ENCODE data around the gene ANKRD23. TPM values are rescaled to one million over a fixed set of nuclear protein-coding genes. Genes with fewer than 3 reads are reported as not detected.

Gene ANKRD23
- total and polyA plus RNA-seq, 3 donors from 2014 or later, result 5.3 to 7.5 (median 6.8) TPM

DNA sequence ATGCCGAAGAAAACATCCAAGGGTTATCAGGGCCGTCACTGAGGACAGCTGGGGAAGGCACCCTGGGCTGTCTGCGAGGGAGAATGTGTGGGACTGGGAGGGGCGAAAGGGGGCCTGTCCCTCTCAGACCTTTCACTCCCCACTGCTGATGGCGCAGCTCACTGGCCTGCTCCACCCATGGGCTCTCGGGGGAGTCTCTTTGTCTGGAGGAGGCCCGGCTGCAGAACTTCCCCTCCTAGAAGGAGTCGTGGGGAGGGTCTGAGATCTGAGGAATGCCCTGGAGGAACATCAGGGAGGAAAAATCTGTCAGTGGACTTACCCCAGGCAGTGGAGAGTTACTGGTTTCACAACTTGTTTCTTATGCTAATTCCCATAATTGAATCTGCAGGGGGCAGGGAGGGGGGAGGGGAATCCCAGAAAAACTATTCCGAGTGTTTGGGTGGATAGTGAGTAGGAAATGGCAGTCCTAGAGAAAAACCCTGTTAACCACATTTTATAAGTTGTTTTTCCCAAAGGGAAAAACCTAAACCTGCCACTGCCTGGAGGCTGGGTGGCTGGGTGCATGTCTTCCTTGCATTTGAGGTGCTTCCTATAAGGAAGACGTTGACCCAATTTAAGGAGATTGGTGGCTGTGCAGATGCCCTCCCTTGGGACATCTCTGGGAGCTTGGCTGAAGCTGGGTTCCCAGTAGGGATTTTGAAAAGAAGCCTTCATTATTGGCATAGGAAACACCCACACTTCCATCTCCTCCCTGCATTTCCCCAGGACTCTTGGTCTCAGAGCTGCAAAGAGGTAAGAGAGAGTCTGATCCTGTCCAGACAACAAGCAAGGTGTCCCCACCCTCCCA is 37.8 kb upstream of the ANKRD23 start:
- Histone ChIP-seq H3K27ac (no peak overlapping the region), H3K27me3 (no peaks in the 10 kb centered on the region), H3K36me3 (ENCODE audit: low read depth, missing control alignments) (no peaks in the 10 kb centered on the region), H3K4me1 (peaks cover 5% of the 10 kb centered on the region), H3K4me3 (no peak overlapping the region), H3K9me3 (no peaks in the 10 kb centered on the region)
- intact Hi-C loops (cut with DNase I; ENCODE audit: low total_unique reads), result no loop called here
- DNase-seq, result no peak
- 72 to 75% methylated on average over 9 to 10 of the region's 10 CpGs for WGBS, 2 donors
- no peak for TF ChIP-seq POLR2A (IDR thresholded peaks at IDR 0.05)
- TF ChIP-seq, protein P1, sequence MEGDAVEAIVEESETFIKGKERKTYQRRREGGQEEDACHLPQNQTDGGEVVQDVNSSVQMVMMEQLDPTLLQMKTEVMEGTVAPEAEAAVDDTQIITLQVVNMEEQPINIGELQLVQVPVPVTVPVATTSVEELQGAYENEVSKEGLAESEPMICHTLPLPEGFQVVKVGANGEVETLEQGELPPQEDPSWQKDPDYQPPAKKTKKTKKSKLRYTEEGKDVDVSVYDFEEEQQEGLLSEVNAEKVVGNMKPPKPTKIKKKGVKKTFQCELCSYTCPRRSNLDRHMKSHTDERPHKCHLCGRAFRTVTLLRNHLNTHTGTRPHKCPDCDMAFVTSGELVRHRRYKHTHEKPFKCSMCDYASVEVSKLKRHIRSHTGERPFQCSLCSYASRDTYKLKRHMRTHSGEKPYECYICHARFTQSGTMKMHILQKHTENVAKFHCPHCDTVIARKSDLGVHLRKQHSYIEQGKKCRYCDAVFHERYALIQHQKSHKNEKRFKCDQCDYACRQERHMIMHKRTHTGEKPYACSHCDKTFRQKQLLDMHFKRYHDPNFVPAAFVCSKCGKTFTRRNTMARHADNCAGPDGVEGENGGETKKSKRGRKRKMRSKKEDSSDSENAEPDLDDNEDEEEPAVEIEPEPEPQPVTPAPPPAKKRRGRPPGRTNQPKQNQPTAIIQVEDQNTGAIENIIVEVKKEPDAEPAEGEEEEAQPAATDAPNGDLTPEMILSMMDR (IDR thresholded peaks at IDR 0.05), result no peak

DNA sequence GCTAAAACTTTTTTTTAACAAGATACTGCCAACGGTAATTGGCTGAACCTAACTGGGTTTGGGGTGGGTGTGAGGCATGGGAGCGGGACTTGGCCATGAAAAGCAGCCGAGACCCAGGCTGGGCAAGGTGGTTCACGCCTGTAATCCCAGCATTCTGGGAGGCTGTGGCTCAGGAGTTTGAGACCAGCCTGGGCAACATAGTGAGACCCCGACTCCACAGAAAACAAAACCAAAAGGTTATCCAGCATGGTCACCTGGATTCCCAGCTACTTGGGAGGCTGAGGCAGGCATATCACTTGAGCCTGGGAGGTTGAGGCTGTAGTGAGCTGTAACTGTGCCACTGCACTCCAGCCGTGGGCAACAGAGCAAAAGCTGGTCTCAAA is 37.1 kb upstream of the ANKRD23 start:
- intact Hi-C loops (cut with DNase I; ENCODE audit: low total_unique reads), result no loop called here
- H3K27ac ChIP-seq, result no peak overlapping the region
- no peak overlapping the region for H3K4me3 ChIP-seq
- 89 to 96% methylated on average over 6 of the region's 6 CpGs for WGBS, 2 donors
- H3K4me1 ChIP-seq, result peaks cover 5% of the 10 kb centered on the region
- no peaks in the 10 kb centered on the region for H3K36me3 ChIP-seq (ENCODE audit: low read depth, missing control alignments)
- DNase-seq, result no peak
- H3K27me3 ChIP-seq, result no peaks in the 10 kb centered on the region
- H3K9me3 ChIP-seq, result no peaks in the 10 kb centered on the region
- TF ChIP-seq POLR2A (IDR thresholded peaks at IDR 0.05), result no peak
- TF ChIP-seq, protein P1 (IDR thresholded peaks at IDR 0.05), result no peak

GRCh38 chr2:96879545-96880040 is 35.8 kb upstream of the ANKRD23 start:
- Histone ChIP-seq H3K9me3 (no peaks in the 10 kb centered on the region), H3K4me3 (no peak overlapping the region), H3K4me1 (peaks cover 5% of the 10 kb centered on the region), H3K36me3 (ENCODE audit: low read depth, missing control alignments) (no peaks in the 10 kb centered on the region), H3K27ac (no peak overlapping the region), H3K27me3 (no peaks in the 10 kb centered on the region)
- intact Hi-C loops (cut with DNase I; ENCODE audit: low total_unique reads), result no loop called here
- DNase-seq, result no peak
- 95 to 96% methylated on average over 7 to 18 of the region's 18 CpGs for WGBS, 2 donors
- TF ChIP-seq POLR2A (IDR thresholded peaks at IDR 0.05), result no peak
- TF ChIP-seq, protein P1 (IDR thresholded peaks at IDR 0.05), result no peak

DNA sequence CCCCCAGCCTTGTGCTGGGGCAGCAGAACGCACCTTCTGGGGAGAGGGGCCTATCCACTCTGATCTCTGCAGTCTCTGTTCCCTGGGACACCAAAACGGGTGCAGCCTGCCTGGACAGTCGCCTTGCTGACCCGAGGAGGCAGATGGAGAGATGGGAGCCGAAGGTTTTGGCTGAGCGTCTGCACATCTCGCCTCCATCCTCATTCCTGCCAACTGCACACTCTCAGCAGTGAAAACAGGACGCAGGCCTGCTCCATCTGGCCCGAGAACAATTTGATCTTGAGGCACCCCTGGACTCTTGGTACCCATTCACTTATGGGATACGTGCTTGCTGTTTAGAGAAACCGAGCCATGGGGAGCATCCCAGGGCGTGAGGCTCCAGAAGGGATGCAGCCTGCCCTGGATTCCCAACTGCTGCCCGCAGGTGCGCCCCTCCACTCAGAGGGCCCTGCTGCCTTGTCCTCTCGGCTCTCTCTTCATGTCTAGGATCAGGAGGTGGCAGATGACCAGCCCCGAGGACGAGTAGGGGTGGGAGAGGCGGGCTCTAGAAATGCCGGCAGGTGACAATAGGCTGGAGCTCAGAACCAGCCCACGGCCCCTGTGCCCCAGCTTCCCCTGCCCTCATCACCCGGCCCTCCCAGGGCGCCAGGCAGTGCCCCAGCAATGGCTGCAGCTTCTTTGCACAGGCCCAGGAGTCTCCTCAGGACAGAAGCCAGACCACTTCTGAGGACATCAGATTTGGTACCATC is 35.1 kb upstream of the ANKRD23 start:
- TF ChIP-seq, protein P1 (IDR thresholded peaks at IDR 0.05), result no peak
- no peak for TF ChIP-seq POLR2A (IDR thresholded peaks at IDR 0.05)
- Histone ChIP-seq H3K4me3 (no peak overlapping the region), H3K27ac (no peak overlapping the region), H3K9me3 (no peaks in the 10 kb centered on the region), H3K27me3 (no peaks in the 10 kb centered on the region), H3K4me1 (peaks cover 5% of the 10 kb centered on the region), H3K36me3 (ENCODE audit: low read depth, missing control alignments) (no peaks in the 10 kb centered on the region)
- DNase-seq, result no peak
- intact Hi-C loops (cut with DNase I; ENCODE audit: low total_unique reads), result no loop called here
- WGBS, 2 donors, result 75 to 85% methylated on average over 16 to 21 of the region's 22 CpGs
